GM19463 (cell line): Measurements from ENCODE around the gene PLIN4.

Source experiments
- ATAC-seq: cut with Tn5 transposase; IDR thresholded peaks from one replicate; pipeline ENCODE4 v1.9.1; 2021; ENCODE audit warnings: mild to moderate bottlenecking, moderate library complexity; ENCODE audit not compliant: unreplicated experiment

PLIN4 gene

GRCh38 chr19:4508698-4509097, 9.6 kb downstream of the PLIN4 start:
- no peak for ATAC-seq

- no peak for ATAC-seq
Observed at GRCh38 chr19:4507804-4508203, 10.5 kb downstream of the PLIN4 start.

GRCh38 chr19:4507150-4507452, 11.2 kb downstream of the PLIN4 start:
- ATAC-seq, result no peak

GRCh38 chr19:4506449-4507149, 11.7 kb downstream of the PLIN4 start:
- ATAC-seq, result no peak

- no peak for ATAC-seq
Observed at GRCh38 chr19:4505570-4506448, 12.5 kb downstream of the PLIN4 start.

- no peak for ATAC-seq
Observed at GRCh38 chr19:4504891-4505569, 13.3 kb downstream of the PLIN4 start.

- ATAC-seq, result no peak
Observed at GRCh38 chr19:4504297-4504701, 14.0 kb downstream of the PLIN4 start.

GRCh38 chr19:4503825-4504170, 14.5 kb downstream of the PLIN4 start:
- no peak for ATAC-seq

GRCh38 chr19:4503132-4503824, 15.0 kb downstream of the PLIN4 start:
- ATAC-seq, result no peak

- ATAC-seq, result no peak
Observed at GRCh38 chr19:4502282-4503131, 15.8 kb downstream of the PLIN4 start.

GRCh38 chr19:4501691-4502090, 16.6 kb downstream of the PLIN4 start:
- no peak for ATAC-seq

- no peak for ATAC-seq
Observed at GRCh38 chr19:4500841-4501591, 17.3 kb downstream of the PLIN4 start.

GRCh38 chr19:4499855-4500254, 18.4 kb downstream of the PLIN4 start:
- no peak for ATAC-seq

GRCh38 chr19:4499318-4499717, 19.0 kb downstream of the PLIN4 start:
- ATAC-seq, result no peak

GRCh38 chr19:4498694-4499093, 19.6 kb downstream of the PLIN4 start:
- ATAC-seq, result no peak

GRCh38 chr19:4497770-4498389, 20.4 kb downstream of the PLIN4 start:
- no peak for ATAC-seq

- ATAC-seq, result no peak
Observed at GRCh38 chr19:4496304-4496703, 22.0 kb downstream of the PLIN4 start.

- ATAC-seq, result no peak
Observed at GRCh38 chr19:4495471-4495870, 22.8 kb downstream of the PLIN4 start.

GRCh38 chr19:4494691-4495064, 23.6 kb downstream of the PLIN4 start:
- no peak for ATAC-seq
